Epithelial cell of proximal tubule (primary cell): ENCODE data around the gene PMIS2. TPM values are rescaled to one million over a fixed set of nuclear protein-coding genes. Genes with fewer than 3 reads are reported as not detected.
"Not testable (repeated sequence)": the region's sequence is repeated elsewhere in the genome, so short reads cannot be mapped to it uniquely, and the experiment has no call there.

ENCODE experiments used
- DNase-seq: peaks from one replicate; pipeline ENCODE4 v3.0.0-alpha.2; 2011; ENCODE audit warnings: low read depth
- H3K4me3 ChIP-seq: 2 replicates; pipeline ENCODE4 v1.5.1; 2011; ENCODE audit warnings: low read depth, mild to moderate bottlenecking, low read length
- total RNA-seq: library from RNA; depleted of rRNA; stranded (reverse); fragments of >200 nt; gene quantifications from 2 replicates; pipeline ENCODE4 v1.2.3, GENCODE V29; 2015
- TF ChIP-seq, protein P1 (sequence below): conservative IDR thresholded peaks from 2 replicates; pipeline ENCODE4 v1.5.1; 2012; ENCODE audit warnings: low read depth, mild to moderate bottlenecking, low read length

PMIS2 gene
- total RNA-seq, 1 donor from 2014 or later: not detected

DNA sequence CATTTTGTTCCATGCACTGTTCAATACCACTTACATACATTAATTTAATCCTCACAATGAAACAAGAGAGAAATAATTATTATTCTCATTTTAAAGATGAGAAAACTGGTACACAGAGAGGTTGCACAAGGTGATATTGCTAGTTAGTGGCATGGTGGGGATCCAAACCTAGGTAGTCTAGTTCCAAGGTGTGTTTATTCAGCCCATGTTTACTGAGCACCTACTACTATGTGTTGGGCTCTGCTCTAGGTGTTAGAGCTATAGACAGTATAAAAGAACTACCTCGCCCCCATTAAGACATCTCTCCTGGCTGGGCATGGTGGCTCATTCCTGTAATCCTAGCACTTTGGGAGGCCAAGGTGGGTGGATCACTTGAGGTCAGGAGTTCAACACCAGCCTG lies 3.2 kb upstream of the PMIS2 start:
- H3K4me3 ChIP-seq: no peak overlapping the region
- DNase-seq: no peak
- TF ChIP-seq, protein P1, sequence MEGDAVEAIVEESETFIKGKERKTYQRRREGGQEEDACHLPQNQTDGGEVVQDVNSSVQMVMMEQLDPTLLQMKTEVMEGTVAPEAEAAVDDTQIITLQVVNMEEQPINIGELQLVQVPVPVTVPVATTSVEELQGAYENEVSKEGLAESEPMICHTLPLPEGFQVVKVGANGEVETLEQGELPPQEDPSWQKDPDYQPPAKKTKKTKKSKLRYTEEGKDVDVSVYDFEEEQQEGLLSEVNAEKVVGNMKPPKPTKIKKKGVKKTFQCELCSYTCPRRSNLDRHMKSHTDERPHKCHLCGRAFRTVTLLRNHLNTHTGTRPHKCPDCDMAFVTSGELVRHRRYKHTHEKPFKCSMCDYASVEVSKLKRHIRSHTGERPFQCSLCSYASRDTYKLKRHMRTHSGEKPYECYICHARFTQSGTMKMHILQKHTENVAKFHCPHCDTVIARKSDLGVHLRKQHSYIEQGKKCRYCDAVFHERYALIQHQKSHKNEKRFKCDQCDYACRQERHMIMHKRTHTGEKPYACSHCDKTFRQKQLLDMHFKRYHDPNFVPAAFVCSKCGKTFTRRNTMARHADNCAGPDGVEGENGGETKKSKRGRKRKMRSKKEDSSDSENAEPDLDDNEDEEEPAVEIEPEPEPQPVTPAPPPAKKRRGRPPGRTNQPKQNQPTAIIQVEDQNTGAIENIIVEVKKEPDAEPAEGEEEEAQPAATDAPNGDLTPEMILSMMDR: no peak

DNA sequence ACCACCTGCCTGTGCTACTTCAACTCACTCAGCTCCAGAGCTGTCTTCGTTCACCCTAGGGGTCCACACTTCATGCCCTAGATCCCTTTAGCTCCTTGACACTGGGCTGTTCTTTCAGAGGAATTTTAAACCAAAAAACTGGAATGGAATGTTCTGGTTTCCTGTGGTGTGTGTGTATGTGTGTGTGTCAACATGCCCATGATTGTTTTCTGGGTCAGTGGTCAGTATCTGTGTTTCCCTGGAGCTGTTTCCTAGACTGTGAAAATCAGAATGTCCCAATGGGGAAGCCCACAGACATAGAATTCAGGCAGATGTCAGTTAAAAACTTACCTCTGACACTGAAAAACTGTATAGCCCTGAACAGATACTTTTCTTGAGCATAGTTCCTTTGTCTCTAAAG lies 1.3 kb downstream of the PMIS2 start:
- no peak overlapping the region for H3K4me3 ChIP-seq
- DNase-seq: no peak
- TF ChIP-seq, protein P1: no peak

DNA sequence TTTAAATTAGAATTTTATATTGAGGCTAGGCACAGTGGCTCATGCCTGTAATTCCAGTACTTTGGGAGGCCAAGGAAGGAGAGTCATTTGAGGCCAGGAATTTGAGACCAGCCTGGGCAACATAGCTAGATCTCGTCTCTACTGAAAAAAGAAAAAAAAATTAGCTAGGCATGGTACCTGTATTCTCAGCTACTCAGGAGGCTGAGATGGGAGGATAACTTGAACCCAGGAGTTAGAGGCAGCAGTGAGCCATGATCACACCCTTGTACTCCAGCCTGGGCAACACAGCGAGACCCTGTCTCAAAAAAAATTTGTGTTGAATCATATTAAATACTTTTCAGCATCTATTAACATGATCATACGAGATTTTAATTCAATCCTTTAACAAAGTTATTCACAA lies 4.9 kb downstream of the PMIS2 start:
- no peak for DNase-seq
- H3K4me3 ChIP-seq: no peak overlapping the region
- TF ChIP-seq, protein P1: no peak

DNA sequence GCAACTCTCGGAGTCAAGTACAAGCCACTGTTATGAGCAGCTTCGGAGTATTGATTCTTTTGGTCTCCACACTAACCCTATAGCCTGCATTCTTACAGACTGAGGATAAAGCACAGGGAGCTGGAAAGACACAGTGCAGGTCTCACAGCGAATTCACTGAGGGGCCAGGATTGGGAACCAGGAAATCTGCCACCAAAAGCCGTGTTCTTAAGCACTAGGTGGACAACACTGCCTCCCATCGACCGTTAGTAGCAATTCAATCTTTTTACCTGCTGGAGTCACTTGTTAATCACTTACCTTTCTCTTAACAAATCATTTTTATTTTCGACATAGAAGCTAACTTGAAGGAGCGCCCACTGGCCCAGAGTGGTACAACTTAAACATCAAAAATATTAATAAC lies 6.3 kb downstream of the PMIS2 start:
- H3K4me3 ChIP-seq: no peak overlapping the region
- DNase-seq: no peak

DNA sequence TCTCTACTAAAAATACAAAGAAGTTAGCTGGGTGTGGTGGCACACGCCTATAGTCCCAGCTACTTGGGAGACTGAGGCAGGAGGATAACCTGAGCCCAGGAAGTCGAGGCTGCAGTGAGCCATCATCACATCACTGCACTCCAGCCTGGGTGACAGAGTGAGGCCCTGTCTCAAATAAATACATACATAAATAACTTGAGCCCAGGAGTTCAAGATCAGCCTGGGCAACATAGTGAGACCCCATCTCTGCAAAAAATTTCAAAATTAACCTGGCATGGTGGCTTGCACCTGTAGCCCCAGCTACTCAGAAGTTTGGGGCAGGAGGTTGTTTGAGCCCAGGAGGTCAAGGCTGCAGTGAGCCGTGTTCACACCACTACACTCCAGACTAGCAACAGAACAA lies 9.1 kb downstream of the PMIS2 start:
- H3K4me3 ChIP-seq, DNase-seq: not testable (repeated sequence)

More for the DNA sequence above, 6.3 kb downstream of the PMIS2 start:
- TF ChIP-seq, protein P1: peak; percentile 79

DNA sequence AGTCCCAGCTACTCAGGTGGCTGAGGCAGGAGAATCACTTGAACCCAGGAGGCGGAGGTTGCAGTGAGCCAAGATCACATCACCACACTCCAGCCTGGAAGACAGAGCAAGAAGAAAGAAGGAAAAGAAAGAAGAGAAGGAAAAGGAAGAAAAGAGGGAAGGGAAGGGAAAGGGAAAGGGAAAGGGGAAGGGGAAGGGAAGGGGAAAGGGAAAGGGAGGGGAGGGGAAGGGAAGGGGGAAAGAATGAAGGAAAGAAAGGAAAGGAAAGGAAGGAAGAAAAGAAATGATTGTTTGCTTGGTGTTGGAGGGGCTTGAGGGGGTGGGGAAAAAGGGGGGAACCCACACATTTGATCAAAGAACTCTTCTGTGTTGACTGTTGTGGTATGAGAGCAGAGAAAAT lies 10.0 kb downstream of the PMIS2 start:
- no peak overlapping the region for H3K4me3 ChIP-seq
- no peak for DNase-seq
- TF ChIP-seq, protein P1: no peak

DNA sequence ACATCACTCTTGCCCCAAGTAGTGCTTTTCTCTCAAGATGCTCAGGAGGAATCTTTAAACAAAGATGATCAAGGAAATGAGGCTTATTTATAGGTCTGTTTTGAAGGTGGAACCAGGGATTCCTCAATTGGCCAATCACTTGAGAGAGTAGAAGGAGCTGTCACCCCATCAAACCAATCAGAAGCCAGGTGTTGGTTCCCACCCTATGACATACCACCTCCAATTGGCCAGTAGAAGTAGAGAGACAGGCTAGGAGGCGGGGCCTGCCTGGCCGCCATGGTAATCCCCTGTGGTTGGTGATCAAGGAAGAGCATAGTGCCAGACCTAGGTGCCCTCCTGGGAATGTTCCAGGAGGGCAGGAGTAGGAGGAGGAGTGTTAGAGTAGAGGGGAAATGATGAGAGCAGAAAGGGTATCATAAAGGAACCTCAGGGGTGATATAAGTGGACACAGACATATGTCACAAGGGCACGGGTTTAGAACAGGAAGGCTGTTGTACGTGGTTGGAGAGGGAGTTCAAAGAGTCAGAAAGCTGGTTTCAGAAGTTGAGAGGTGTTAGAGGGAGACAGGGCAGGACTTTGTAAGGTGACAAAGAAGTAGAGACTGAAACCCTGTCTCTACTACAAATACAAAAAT lies 10.5 kb downstream of the PMIS2 start:
- no peak overlapping the region for H3K4me3 ChIP-seq
- TF ChIP-seq, protein P1: no peak
- DNase-seq: no peak
